PFSK-1 (cell line): ENCODE results near the gene SLAMF9.

Experiments
- FOXP2 ChIP-seq: optimal IDR thresholded peaks from 2 replicates; pipeline ENCODE3; 2011; ENCODE audit warnings: borderline replicate concordance, control low read depth, inconsistent platforms; ENCODE audit not compliant: insufficient read depth; ENCODE audit errors: extremely low read length, extremely low read depth
- POLR2AphosphoS5 ChIP-seq: IDR thresholded peaks from 2 replicates; pipeline ENCODE4 v1.6.1; 2012; ENCODE audit warnings: low read depth, mild to moderate bottlenecking, control low read depth, low read length, moderate library complexity
- SIN3A ChIP-seq: IDR thresholded peaks from 2 replicates; pipeline ENCODE4 v1.6.1; 2012; ENCODE audit warnings: mild to moderate bottlenecking, low read length, moderate library complexity, borderline replicate concordance; ENCODE audit not compliant: insufficient read depth
- TAF1 ChIP-seq: IDR thresholded peaks from 2 replicates; pipeline ENCODE4 v1.6.1; 2012; ENCODE audit warnings: low read length, control low read depth, borderline replicate concordance; ENCODE audit not compliant: insufficient read depth
- TF ChIP-seq, protein P1 (sequence below), 2 experiments: IDR thresholded peaks; 2 replicates each; pipeline versions ENCODE4 v1.6.1 to v1.8.0; 2011 to 2012; ENCODE audit warnings: low read depth in 2 of 2, low read length in 2 of 2, control low read depth in 1 of 2, inconsistent platforms in 1 of 2, mild to moderate bottlenecking in 1 of 2, moderate library complexity in 1 of 2; ENCODE audit not compliant: insufficient read depth in 1 of 2

SLAMF9 gene

DNA sequence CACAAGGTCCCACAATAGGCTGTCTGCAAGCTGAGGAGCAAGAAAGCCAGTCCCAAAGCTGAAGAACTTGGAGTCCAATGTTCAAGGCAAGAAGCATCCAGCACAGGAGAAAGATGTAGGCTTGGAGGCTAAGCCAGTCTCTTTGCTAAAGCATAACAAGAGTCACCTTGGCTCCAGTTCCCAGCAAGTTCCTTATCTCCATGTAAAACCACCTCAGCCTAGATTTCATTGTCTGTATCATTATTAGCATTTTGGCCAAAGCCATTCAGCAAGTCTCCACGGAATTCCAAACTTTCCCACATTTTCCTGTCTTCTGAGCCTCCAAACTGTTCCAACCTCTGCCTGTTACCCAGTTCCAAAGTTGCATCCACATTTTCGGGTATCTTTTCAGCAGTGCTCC, 40.9 kb upstream of the SLAMF9 start:
- TF ChIP-seq, protein P1, sequence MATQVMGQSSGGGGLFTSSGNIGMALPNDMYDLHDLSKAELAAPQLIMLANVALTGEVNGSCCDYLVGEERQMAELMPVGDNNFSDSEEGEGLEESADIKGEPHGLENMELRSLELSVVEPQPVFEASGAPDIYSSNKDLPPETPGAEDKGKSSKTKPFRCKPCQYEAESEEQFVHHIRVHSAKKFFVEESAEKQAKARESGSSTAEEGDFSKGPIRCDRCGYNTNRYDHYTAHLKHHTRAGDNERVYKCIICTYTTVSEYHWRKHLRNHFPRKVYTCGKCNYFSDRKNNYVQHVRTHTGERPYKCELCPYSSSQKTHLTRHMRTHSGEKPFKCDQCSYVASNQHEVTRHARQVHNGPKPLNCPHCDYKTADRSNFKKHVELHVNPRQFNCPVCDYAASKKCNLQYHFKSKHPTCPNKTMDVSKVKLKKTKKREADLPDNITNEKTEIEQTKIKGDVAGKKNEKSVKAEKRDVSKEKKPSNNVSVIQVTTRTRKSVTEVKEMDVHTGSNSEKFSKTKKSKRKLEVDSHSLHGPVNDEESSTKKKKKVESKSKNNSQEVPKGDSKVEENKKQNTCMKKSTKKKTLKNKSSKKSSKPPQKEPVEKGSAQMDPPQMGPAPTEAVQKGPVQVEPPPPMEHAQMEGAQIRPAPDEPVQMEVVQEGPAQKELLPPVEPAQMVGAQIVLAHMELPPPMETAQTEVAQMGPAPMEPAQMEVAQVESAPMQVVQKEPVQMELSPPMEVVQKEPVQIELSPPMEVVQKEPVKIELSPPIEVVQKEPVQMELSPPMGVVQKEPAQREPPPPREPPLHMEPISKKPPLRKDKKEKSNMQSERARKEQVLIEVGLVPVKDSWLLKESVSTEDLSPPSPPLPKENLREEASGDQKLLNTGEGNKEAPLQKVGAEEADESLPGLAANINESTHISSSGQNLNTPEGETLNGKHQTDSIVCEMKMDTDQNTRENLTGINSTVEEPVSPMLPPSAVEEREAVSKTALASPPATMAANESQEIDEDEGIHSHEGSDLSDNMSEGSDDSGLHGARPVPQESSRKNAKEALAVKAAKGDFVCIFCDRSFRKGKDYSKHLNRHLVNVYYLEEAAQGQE (IDR thresholded peaks at IDR 0.05; ENCODE audit: insufficient read depth in 1 of 2, low read depth in 2 of 2, low read length in 2 of 2): no peak
- TF ChIP-seq FOXP2 (no peak), TAF1 (no peak), POLR2AphosphoS5 (no peak), SIN3A (no peak)

DNA sequence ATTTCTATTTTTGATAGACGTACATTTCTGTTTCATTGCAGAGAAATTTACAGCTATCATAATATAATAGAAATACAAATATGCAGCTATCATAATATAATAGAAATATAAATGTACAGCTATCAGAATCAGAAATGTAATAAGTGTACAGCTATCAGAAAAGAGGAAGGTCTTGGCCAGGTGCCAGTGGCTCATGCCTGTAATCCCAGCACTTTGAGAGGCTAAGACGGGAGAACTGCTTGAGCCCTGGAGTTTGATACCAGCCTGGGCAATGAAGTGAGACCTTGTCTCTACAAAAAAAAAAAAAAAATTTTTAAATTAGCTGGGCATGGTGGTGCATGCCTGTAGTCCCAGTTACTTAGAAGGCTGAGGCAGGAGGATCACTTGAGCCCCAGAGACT, 39.9 kb upstream of the SLAMF9 start:
- TF ChIP-seq FOXP2: no peak
- TF ChIP-seq TAF1: no peak
- no peak for TF ChIP-seq POLR2AphosphoS5
- TF ChIP-seq, protein P1 (IDR thresholded peaks at IDR 0.05; ENCODE audit: insufficient read depth in 1 of 2, low read depth in 2 of 2, low read length in 2 of 2): no peak
- no peak for TF ChIP-seq SIN3A

DNA sequence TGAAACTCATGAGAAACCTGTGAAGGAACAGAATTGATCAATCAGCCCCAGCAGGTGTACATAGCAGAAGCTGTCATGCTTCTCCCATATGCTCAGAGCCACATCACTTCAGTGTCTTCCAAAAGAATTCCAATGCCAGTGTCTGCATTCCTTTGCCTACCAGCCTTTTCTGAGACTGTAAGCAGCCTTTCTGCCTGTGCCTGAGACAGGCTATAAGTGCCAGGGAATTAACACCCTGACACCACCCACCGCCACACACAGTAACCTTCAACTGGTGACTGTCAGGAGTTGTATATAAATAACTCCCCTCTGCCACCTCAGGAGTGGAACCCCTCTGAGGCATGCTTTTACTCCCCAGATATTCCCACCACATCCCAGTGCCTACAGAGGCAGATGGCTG, 38.1 kb upstream of the SLAMF9 start:
- TF ChIP-seq SIN3A (no peak), POLR2AphosphoS5 (no peak), TAF1 (no peak), FOXP2 (no peak)
- TF ChIP-seq, protein P1 (IDR thresholded peaks at IDR 0.05; ENCODE audit: insufficient read depth in 1 of 2, low read depth in 2 of 2, low read length in 2 of 2): no peak

DNA sequence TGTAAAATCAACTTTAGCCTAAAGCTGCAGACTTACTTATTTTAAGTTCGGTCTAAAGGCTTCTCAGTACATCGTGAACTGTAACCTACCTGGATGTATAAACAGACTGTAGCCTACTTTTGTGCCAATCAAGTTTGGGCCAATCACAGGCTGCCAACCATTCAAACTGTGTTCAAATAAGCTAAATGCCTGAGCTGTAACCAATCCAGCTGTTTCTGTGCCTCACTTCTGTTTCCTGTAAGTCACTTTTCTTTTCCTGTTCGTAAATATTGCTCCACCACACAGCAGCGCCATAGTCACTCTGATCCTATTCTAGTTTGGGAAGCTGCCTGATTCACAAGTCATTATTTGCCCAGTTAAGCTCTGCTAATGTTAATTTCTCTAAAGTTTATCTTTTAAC, 37.5 kb upstream of the SLAMF9 start:
- TF ChIP-seq POLR2AphosphoS5: no peak
- no peak for TF ChIP-seq FOXP2
- TF ChIP-seq SIN3A: no peak
- TF ChIP-seq, protein P1 (IDR thresholded peaks at IDR 0.05; ENCODE audit: insufficient read depth in 1 of 2, low read depth in 2 of 2, low read length in 2 of 2): no peak
- no peak for TF ChIP-seq TAF1

DNA sequence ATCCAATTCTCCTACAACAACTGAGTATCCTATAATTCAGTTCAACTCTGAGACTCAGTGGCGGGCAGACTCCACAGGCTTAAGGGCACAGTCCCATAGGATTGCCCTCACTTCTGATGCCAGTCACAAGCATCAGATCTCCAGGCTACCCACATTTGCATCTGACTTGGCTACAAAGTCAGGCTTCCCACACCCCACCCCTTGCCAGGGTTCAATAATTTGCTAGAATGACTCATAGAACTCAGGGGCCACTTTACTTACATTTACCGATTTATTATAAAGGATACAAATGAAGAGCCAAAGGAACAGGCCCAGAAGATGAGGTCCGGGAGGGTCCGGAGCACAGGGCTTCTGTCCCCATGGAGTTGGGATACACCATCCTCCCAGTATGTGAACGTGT, 36.0 kb upstream of the SLAMF9 start:
- TF ChIP-seq FOXP2: no peak
- TF ChIP-seq TAF1: no peak
- no peak for TF ChIP-seq POLR2AphosphoS5
- TF ChIP-seq, protein P1 (IDR thresholded peaks at IDR 0.05; ENCODE audit: insufficient read depth in 1 of 2, low read depth in 2 of 2, low read length in 2 of 2): no peak
- TF ChIP-seq SIN3A: no peak
